Hepatocyte (in vitro differentiated cells): ENCODE data around the gene GPR161.

Source experiments
- EZH2 ChIP-seq: fragments of 200-600 bp; sonication (generic); IDR thresholded peaks from 2 replicates; pipeline ENCODE4 v1.6.1; 2016; ENCODE audit warnings: antibody characterized with exemption, mild to moderate bottlenecking, borderline replicate concordance
- EZH2phosphoT487 ChIP-seq: fragments of 200-600 bp; sonication (generic); IDR thresholded peaks from one replicate; pipeline ENCODE4 v1.6.1; 2018; ENCODE audit warnings: antibody characterized with exemption, mild to moderate bottlenecking, low read depth, moderate library complexity; ENCODE audit not compliant: unreplicated experiment, severe bottlenecking
- TF ChIP-seq, protein P1 (sequence below): fragments of 200-600 bp; sonication (generic); IDR thresholded peaks from 2 replicates; pipeline ENCODE4 v1.5.1; 2016; ENCODE audit warnings: antibody characterized with exemption, mild to moderate bottlenecking; ENCODE audit not compliant: poor library complexity

DNA sequence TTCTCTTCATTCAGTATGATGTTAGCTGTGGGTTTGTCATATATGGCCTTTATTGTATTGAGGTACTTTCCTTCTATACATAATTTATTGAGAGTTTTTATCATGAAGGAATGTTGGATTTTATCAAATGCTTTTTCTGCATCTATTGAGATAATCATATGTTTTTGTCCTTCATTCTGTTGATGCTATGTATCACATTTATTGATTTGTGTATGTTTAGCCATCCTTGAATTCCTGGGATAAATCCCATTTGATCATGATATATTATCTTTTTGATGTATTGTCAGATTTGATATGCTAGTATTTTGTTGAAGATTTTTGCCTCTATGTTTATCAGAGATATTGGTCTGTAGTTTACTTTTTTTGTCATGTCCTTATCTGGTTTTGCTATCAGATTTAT is 20.9 kb upstream of the GPR161 start:
- TF ChIP-seq, protein P1, sequence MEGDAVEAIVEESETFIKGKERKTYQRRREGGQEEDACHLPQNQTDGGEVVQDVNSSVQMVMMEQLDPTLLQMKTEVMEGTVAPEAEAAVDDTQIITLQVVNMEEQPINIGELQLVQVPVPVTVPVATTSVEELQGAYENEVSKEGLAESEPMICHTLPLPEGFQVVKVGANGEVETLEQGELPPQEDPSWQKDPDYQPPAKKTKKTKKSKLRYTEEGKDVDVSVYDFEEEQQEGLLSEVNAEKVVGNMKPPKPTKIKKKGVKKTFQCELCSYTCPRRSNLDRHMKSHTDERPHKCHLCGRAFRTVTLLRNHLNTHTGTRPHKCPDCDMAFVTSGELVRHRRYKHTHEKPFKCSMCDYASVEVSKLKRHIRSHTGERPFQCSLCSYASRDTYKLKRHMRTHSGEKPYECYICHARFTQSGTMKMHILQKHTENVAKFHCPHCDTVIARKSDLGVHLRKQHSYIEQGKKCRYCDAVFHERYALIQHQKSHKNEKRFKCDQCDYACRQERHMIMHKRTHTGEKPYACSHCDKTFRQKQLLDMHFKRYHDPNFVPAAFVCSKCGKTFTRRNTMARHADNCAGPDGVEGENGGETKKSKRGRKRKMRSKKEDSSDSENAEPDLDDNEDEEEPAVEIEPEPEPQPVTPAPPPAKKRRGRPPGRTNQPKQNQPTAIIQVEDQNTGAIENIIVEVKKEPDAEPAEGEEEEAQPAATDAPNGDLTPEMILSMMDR: no peak
- TF ChIP-seq EZH2 (no peak), EZH2phosphoT487 (no peak)
